ENCODE results near the gene GNB1. TPM values are rescaled to one million over a fixed set of nuclear protein-coding genes. Genes with fewer than 3 reads are reported as not detected.

Gene GNB1
- total and polyA plus RNA-seq, 2 of the 4 experiments (the other 2 are of a cell fraction): 73.5 to 371 TPM

GRCh38 chr1:1867164-1867563, 23.7 kb downstream of the GNB1 start:
- peaks cover 99% of the 10 kb centered on the region for H4K20me1 ChIP-seq (ENCODE audit: insufficient read depth, low read length)
- dilution Hi-C loops (cut with HindIII; ENCODE audit: low sequenced_read_pairs, unreplicated experiment): no loop called here

More at GRCh38 chr1:1867164-1867563, 23.7 kb downstream of the GNB1 start:
- Histone ChIP-seq H3K23ac (ENCODE audit: low read depth, low read length) (no peak overlapping the region), H3K4me3 (ENCODE audit: insufficient read depth, low read depth, low read length) (no peak overlapping the region), H2AK9ac (replicated peaks; ENCODE audit: low read depth, low read length, poor library complexity) (no peak overlapping the region), H2BK20ac (ENCODE audit: low read depth, low read length) (no peak overlapping the region), H3K9me3 (ENCODE audit: control insufficient read depth, insufficient read depth, low read length) (no peaks in the 10 kb centered on the region), H3K14ac (replicated peaks; ENCODE audit: low read depth, low read length) (no peak overlapping the region), H2BK120ac (ENCODE audit: low read depth, low read length) (no peak overlapping the region), H3K79me1 (ENCODE audit: low read depth in 1 of 2, low read length in 2 of 2) (peaks cover 0 to 53% of the 10 kb centered on the region in 2 experiments; a peak in 2 of 4 replicates), H3K56ac (ENCODE audit: extremely low read depth, insufficient read depth, low read length) (no peak overlapping the region), H4K5ac (ENCODE audit: low read depth, low read length) (no peak overlapping the region), H2AK5ac (ENCODE audit: low read depth, low read length) (no peak overlapping the region), H3K4me1 (ENCODE audit: control insufficient read depth, insufficient read depth, low read length) (peaks cover 20% of the 10 kb centered on the region), H2BK15ac (ENCODE audit: low read depth, low read length) (no peak overlapping the region), H3K36me3 (ENCODE audit: control insufficient read depth, insufficient read depth, low read length) (peaks cover under 1% of the 10 kb centered on the region; the same call in 1 of the 2 replicates), H4K91ac (ENCODE audit: insufficient read depth, low read depth, low read length) (no peak overlapping the region), H3K27ac (ENCODE audit: insufficient read depth, low read length) (no peak overlapping the region), H3K4me2 (ENCODE audit: low read depth, low read length) (no peak overlapping the region), H2BK5ac (ENCODE audit: low read depth, low read length, poor library complexity, severe bottlenecking) (no peak overlapping the region), H3K9me1 (ENCODE audit: insufficient read depth, low read length) (peaks cover 26% of the 10 kb centered on the region), H3K9ac (ENCODE audit: low read depth, low read length) (no peak overlapping the region), H2AFZ (replicated peaks; ENCODE audit: low read length, poor library complexity) (no peak overlapping the region), H3K18ac (ENCODE audit: low read depth, low read length) (no peak overlapping the region), H3K27me3 (ENCODE audit: control insufficient read depth, insufficient read depth, low read length) (no peaks in the 10 kb centered on the region), H4K8ac (ENCODE audit: low read depth in 2 of 2, low read length in 2 of 2) (no peak overlapping the region), H3K4ac (ENCODE audit: low read depth, low read length) (no peak overlapping the region)
- DNase-seq (no peak), ATAC-seq (ENCODE audit: low read depth) (no peak)
- ChIA-PET POLR2A (ENCODE audit: unreplicated experiment) (no interaction called here), CTCF (interaction anchor here (1.4 kb wide), 1 partner anchor 39 kb away, joined by 4 read pairs; no protein-coding TSS in a partner anchor)
- no TSS peak for BruUV-seq (replicated peaks)
- WGBS, 2 experiments (ENCODE audit: extremely low coverage in 2 of 2, insufficient read length in 1 of 2): no CpG with 5 or more reads among the region's 3 CpGs
- in situ Hi-C loops (cut with MboI; ENCODE audit: low sequenced_read_pairs) (no loop called here), intact Hi-C loops (cut with micrococcal nuclease) (loop anchor here (5.0 kb wide), 1 partner anchor 40 kb away; no protein-coding TSS in a partner anchor)
- TF ChIP-seq ELK1 (IDR thresholded peaks at IDR 0.05; ENCODE audit: borderline replicate concordance, low read depth, low read length) (no peak), MXI1 (IDR thresholded peaks at IDR 0.05; ENCODE audit: borderline replicate concordance, low read depth, low read length) (no peak), RAD21 (IDR thresholded peaks at IDR 0.05; ENCODE audit: low read length) (no peak)

Data from IMR-90 (cell line).